Fibroblast of skin of right biceps (primary cell): ENCODE data around the gene PROKR1.
"Not testable (repeated sequence)": the region's sequence is repeated elsewhere in the genome, so short reads cannot be mapped to it uniquely, and the experiment has no call there.

Experiments
- DNase-seq: peaks from one replicate; pipeline ENCODE4 v3.0.0-alpha.2; 2013

PROKR1 gene

DNA sequence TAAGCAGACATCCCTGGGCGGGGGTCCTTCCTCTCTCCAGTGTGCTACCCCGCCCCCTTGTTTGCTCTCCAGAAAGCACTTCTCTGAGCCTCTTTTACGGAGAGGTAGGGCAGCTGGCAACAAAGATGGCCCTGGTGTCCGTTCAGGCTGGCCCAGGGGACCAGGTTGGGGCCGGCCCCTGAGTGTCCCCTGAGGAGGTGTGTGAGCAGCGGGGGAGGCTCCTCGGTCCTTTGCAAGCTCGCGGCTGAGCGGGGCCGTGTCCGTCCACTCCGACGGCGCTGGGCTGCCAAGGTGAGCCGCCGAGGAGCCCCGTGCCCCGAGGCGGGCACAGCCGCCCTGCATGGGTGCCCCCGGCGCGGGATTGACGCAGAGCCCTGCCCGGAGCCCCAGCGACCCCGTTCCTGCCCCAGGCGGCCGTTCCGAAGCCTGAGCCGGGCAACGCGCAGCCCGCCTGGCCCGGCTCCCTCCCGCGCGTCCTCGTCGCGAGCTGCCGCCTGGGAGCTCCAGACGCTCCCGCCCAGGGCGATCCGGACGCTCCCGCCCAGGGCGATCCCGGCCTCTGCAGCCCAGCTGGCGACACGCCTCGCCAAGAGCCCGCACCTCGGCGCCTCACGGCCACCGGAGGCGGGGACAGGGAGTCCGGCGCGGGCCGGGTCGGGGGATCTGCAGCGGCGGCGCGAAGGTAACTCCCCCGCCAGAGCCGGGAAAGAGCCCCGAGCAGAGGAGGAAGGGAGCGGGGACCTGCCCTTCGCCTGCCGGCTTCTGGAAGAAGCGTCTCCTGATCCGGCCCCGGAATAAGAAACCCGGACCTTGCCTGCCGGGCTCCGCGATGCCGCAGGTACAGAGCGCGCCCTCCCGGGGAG, at the start of gene PROKR1:
PROKR1 (plus strand) TSS at position 569 of the 863 bp plus-strand sequence. CDS start 2,243 bp downstream, outside the sequence.
- DNase-seq: peak; percentile 14

DNA sequence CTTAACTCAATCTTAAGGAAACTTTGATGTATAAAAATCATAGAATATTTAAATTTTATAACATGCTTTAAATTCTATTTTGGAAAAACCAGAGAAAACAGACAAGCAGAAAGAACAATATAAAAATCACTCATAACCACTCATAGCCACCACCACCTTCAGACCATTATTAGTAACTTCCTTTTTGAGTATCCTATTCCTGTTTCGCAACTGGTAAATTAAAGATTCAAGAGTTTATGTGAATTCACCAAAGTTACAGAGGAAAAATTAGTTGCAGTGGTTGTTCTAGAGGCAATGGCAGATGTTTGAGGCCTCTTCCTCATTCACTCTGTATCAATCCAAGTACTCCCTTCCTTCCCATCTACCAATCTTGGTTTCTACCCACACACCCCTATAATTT, 49.3 kb upstream of the PROKR1 start:
- DNase-seq: no peak

DNA sequence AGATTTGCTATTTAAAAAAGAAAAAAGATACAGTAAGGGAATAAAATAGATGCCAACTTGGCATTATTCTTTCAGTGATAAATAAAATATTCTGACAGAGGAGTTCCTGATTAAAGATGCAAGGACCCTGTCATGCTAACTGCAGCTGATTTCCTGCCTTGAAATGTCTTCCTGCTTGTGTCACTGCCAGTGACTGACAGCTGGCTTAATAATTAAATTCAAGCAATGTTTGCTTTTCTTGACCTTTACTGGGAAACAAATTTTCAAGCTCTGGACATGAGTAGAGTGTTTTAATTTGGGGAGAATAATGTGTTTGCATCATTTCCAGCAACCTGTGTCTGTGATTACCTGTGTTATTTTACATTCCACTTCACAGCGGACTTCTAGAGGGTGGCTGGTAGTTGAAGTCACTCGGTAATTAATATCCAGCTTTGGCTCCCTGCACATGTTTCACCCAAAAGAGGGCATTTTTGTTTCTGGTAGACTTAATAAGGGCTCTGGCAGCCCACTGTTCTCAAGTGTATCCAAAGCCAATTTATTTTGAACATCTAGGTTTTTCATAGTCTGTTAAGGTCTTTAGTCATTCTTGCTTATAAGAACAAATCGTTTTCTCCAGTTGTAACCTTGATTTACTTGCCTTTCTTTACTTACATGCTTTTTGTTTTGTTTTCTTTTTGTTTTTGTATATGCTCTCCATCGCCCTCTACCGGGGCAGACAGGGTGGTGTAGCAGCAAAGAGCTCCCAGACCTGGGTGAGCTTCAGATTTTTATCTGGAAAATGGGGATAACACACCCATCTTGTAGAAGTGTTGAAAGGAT, 48.5 kb upstream of the PROKR1 start:
- peak; percentile 36 for DNase-seq

DNA sequence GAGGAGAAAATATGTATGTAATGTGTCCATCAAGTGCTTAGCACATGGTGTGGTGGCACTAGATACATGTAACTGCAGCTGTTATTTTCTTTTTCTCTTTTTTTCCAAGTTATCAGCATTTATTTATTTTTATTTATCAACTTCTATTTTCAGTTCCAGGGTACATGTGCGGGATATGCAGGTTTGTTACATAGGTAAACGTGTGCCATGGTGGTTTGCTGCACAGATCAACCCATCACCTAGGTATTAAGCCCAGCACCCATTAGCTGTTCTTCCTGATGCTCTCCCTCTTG, 47.9 kb upstream of the PROKR1 start:
- DNase-seq: not testable (repeated sequence)

DNA sequence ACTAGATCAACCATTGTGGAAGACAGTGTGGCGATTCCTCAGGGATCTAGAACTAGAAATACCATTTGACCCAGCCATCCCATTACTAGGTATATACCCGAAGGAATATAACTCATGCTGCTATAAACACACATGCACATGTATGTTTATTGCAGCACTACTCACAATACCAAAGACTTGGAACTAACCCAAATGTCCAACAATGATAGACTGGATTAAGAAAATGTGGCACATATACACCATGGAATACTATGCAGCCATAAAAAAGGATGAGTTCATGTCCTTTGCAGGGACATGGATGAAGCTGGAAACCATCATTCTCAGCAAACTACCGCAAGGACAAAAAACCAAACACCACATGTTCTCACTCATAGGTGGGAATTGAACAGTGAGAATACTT, 42.9 kb upstream of the PROKR1 start:
- DNase-seq: not testable (repeated sequence)

DNA sequence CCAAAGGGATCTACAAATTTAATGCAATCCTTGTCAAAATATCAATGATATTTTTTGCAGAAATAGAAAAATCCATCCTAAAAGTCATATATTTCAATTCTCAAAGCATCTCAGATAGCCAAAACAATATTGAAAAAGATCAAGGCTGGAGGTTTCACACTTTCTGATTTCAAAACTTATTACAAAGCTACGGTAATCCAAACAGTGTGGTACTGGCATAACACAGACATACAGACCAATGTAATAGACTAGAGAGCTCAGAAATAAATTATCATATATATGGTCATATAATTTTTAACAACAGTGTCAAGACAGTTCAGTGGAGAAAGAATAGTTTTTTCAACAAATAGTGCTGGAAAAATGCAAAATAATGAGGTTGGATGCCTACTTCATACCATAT, 40.3 kb upstream of the PROKR1 start:
- no peak for DNase-seq

DNA sequence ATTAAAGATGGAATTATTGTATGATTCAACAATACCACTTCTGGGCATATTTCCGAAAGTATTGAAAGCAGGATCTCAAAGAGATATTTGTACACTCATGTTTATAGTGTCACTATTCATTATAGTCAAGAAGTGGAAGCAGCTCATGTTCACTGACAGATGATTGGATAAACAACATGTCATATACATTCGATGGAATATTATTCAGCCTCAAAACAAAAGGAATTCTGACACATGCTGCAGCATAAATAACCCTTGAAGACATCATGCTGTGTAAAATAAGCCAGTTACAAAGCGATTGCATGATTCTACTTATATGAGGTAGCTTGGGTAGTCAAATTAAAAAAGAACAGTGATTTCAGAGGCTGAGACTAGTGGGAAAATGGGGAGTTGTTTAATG, 39.3 kb upstream of the PROKR1 start:
- no peak for DNase-seq

DNA sequence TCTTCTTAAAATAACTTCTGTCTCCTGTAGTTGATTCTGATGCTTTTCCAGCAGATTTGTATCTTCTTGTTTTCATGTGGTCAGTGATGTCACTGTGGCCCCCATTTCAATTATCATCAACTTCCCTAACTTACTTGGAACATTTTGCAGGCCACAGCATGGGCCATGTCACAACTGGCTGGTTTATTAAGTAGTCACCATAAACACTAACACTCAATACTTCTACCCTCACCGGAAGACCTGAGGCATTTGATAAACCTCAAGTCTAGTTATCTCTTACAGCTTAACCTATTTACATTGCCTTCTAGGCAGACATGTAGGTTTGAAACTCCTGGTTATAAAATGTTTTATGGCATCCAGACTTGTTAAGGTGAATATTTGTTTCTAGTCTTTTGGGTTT, 37.4 kb upstream of the PROKR1 start:
- DNase-seq: no peak

DNA sequence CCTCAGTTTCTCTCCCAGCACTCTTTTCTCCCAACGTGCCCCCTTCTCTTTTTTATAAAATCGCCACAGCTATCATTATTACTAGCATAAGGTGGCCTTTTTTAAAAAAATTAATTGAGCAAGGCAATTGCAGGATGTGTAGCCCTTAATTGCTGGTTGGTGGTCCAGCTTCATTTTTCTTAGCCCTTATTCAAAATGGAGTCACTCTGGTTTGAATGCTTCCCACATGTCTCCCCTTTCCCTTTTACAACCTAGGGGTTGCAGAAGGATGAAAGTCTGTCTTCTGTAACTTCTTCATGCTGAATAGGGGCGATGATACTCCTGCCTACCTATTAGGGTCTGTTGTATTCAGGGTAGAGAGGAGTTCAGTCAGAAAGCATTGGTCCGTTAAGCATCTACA, 36.6 kb upstream of the PROKR1 start:
- DNase-seq: no peak

DNA sequence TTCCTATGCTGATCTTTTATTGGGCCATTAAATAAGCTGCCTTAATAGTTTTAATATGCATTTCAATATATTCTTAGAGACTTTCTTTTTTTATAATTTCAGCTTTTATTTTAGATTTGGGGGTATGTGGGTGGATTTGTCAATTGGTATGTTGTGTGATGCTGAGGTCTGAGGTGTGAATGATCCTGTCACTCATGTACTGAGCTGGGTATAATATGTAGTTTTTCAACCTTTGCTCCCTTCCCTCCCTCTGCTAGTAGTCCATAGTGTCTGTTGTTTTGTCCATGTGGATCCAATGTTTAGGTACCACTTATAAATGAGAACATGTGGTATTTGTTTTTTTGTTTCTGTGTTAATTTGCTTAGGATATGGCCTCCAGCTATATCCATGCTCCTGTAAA, 35.5 kb upstream of the PROKR1 start:
- no peak for DNase-seq

DNA sequence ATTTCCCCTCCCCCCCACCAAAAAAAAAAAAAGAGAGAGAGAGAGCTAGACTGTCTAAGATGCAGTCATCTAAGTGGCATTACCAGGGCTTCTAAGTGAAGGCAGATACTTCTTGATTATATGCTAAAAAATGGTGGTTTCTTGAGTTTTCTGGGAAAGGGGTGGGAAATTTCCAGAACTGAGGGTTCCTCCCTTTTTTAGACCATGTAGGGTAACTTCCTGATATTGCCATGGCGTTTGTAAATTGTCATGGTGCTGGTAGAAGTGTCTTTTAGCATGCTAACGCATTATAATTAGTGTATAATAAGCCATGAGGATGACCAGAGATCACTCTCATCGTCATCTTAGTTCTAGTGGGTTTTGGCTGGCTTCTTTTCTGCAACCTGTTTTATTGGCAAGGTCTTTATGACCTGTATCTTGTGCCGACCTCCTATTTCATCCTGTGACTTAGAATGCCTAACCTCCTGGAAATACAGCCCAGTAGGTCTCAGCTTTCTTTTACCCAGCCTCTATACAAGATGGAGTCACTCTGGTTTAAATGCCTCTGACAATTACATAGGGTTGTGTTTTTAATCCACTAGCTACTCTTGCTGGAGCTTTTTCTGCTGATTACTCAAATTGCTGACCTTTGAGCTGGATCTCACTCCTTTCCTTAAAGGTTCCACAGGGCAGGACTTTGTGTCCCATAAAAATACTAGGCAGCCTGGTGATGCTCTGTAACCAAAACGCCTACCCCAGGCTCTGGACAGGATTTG, 30.4 kb upstream of the PROKR1 start:
- DNase-seq: no peak

DNA sequence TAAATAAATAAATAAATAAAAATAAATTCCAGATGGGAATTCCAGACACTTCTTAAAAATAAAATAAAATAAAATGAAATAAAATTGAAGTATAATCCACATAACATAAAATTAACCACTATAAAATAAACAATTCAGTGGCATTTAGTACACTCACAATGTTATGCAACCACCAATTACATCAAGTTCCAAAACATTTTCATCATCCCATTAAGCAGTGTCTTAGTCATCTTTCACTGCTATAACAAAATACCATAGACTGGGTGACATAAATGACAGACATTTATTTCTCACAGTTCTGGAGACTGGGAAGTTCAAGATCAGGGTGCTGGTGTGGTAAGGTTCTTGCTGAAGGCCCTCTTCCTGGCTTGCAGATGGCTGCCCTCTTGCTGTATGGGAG, 22.6 kb upstream of the PROKR1 start:
- DNase-seq: no peak

DNA sequence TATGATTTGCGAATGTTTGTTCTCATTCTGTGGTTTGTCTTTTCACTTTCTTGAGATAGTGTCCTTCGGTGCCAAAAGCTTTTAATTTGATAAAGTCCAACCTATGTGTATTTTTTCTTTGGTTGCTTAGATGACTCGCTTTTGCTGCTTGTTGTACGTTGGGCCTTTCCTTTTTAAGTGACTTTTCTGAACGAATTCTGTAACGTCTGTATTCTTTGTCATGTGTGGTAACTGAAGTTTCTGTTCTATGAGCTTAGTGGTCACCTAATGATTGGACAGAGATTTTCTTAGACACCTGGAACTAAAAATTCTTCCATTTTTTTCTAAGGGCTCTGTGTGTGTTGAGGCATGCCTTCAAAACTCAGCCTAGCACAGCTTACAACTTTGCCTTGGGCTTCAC, 19.6 kb upstream of the PROKR1 start:
- DNase-seq: no peak

DNA sequence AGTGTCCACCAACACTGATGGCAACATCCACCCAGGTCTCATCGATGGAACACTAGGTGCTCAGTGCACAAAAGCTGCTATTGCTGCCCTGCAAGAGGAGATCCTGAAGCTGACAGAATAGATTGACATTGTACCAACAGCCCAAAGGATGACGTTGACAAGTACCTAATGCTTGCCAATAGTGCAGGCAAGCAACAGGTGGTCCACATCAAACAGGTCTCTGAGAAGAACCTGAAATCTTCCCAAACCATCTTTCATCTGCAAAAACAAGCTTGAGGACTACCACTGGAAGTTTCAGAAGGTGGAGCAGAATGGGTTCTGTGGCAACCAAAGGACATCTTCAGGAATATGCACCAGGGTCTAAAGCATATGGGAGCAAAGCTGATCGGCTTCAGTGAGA, 15.8 kb upstream of the PROKR1 start:
- no peak for DNase-seq

DNA sequence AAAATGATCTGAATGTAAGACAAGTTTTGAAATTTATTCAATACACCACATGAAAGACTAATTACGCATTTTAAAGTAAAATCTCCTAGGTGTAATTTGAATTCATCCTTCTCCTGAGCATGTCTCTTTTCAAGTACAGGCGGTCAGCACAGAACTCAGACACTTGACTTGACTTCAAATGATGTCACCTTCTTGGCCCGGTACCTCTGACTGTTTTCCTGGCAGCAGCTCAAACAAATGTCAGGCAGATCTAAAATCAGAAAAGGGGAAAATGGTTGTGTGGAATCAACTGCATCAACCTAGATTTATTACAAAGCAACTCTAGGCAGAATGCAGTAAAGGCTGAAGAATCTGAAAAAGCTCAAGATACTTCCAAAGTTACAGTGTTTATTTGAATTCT, 11.4 kb upstream of the PROKR1 start:
- no peak for DNase-seq

DNA sequence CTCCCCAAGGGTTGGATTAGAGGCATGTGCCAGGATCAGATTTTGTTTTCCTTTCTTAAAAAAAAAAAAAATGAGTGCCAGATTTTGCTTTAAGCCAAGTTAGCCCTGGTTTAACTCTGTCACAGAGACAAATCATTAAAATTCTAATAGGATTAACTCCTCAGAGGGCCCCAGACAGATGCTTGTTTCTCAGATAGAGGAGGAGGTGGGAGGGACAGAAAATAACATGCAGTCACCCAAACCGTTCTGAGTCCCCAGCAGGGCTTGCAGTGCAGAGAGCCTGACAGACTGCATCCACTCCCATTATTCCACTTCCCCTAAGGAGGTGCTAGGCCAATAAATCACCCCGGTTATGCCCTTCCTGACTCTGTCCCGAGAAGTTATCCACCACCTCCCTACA, 6.3 kb upstream of the PROKR1 start:
- no peak for DNase-seq

DNA sequence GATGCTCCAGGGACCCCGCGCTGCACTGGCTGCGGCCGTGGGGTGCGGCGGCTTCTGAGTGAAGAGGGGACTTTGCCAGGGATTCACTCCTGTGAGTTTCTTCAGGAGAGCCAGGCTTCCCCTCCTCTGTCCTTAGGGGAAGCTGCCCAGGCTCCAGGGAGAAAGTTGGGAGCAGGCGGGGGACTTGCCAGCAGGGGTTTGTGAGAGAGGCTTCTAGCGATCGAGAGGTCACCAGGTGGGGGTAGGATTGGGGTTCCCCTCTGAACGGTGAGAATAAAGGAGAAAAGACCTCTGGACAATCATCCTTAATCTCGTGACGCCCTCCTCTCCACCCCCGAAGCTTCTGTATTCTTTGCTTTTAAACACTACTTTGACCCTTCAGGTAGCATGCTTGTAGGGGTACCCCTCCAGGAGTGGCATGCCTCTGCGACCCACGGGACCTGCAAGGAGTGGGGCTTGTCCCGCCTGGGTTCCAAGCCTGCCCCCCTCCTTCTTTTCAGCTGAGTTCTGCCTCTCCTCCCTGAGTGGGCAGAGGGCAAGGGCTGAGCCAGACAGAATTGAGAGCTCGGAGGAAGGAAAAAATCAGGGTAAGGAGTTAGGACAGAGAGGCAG, 601 bp downstream of the PROKR1 start:
- DNase-seq: no peak

DNA sequence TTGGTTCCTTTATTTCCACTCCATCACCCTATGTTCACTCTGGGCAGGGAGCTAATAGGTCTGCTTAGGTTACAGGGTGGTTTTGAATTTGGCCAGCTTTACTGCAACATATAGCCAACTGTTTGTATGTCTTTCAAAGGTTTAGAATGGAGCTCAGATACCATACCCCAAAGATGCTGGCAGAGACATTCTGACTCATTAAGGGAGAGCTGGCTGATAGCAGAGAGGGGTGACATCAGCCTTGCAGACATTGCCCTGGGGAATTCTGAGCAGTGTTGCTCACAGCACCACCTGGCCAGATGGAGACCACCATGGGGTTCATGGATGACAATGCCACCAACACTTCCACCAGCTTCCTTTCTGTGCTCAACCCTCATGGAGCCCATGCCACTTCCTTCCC, 2.1 kb downstream of the PROKR1 start:
- DNase-seq: peak; percentile 11

DNA sequence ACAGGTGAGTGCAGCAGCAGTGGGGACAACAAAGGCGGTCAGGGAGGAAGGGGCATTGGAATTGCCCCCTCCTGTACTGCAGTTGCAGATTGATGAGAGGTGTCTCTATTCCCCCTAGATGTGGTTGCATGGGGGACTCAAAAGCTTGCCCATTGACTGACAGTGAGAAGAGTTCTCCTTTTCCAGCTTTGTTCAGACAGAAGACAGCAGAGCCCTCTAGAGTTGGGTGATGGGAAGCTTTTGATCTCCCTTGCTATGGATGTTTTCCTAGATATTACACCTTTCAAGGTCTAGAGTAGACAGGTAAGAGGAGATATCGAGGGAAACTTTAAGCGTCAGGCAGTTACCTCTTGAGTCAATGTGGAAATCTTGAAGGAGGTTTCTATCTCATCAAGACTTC, 2.9 kb downstream of the PROKR1 start:
- DNase-seq: no peak

DNA sequence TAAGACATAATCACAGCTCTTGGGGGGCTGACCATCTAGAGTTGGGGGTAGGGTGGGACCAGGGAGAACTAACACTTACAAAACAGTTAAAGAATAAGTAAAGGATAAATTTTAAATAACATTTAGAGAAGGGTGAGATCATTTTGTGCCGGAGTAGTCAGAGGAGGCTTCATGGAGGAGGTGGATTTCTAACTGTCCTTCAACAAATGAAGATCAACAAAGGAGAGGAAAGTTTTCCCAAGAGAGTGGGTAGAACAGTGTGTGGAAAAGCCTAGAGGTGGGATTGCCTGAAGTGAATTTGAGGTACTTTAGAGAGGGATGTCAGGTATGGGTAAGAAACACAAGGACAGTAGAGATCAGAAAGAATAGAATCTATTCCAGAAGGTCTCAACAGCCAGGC, 7.3 kb downstream of the PROKR1 start:
- DNase-seq: no peak

DNA sequence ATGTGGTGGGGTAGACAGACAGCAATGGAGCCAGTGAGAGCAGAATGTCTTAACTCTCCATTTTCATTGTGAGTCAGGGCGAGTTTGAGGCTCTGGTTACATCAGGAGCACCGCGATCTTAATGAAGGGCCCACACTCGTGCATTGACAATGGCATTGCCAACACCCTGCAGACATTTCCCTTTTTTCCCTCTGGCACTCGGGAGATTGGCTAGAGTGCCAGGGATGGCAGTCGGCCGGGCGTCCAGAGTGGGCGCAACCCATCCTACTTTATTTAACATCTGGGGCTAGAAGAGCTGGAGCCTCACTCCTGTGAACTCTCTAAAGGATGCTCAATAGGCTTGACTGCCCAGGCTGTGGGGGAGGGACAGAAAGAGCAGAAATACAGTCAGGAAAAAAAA, 9.7 kb downstream of the PROKR1 start:
- no peak for DNase-seq

DNA sequence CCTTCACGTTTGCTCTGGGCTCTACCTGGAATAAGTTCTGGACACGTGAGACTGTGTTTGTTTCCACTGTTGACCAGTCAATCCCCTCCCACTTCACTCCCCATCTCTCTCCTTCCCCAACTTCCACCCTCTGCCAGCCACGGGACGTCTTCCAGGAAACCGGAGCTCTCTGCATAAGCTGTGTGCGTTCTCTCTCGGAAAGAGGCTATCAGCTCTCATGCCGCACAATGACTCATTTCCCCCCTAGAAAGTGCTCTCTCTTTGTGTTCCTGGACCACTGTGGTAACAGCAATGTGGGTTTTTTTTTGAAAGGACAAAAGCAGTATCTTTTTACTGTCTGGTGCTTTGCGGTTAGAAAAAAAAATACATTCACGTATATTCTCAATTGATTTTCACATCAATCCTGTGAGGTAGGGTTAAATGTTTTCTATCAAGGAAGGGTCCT, 10.2 kb downstream of the PROKR1 start:
- peak; percentile 68 for DNase-seq

DNA sequence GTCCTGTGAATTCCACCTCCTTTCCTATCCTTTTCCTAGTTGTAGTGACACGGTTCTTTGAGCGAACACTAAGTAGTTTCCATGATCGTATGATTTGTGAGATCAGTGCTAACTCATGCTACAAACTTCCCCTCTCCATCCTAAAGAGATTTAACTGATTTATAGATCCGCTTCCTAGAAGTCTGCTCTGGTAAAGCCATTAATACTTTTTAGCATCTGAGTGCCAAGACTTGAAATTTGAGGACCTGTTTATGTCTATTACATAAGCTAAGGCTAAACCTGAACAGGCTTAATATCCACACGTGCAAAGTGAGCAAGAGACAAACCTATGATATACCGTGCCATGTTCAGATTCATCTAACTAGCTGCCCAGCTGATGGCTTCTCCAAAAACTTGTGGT, 14.9 kb downstream of the PROKR1 start:
- no peak for DNase-seq
